ENCODE results near the gene ACACA.

GRCh38 chr17:37124821-37125173 is 281.8 kb downstream of the ACACA start:
- no peak for TF ChIP-seq EZH2 (IDR thresholded peaks at IDR 0.05; ENCODE audit: low read length, missing control alignments)
- TF ChIP-seq CTCF (conservative IDR thresholded peaks at IDR 0.05 in 1 of 2, IDR thresholded peaks at IDR 0.05 in 1 of 2; ENCODE audit: low read depth in 1 of 2, low read length in 2 of 2), result no peak

Measured in fibroblast of lung (primary cell).